Renal pelvis (tissue), 4 donors: Measurements from ENCODE around the gene TOGARAM1. TPM values are rescaled to one million over a fixed set of nuclear protein-coding genes. Genes with fewer than 3 reads are reported as not detected.
A peak's percentile ranks its signal among the peaks of the same experiment; 100 is the strongest.

Source experiments
- DNase-seq: peaks from one replicate; pipeline ENCODE4 v3.0.0-alpha.2; 2013
- polyA plus RNA-seq, 3 donors: library from polyadenylated mRNA; unstranded; fragments of 120-200 nt; gene quantifications; one replicate each; pipeline ENCODE4 v1.2.1, GENCODE V29; 2013; ENCODE audit not compliant: insufficient read length in 3 of 3

TOGARAM1 gene
- polyA plus RNA-seq, 3 donors, result 30.9 to 36.8 (median 34.8) TPM

DNA sequence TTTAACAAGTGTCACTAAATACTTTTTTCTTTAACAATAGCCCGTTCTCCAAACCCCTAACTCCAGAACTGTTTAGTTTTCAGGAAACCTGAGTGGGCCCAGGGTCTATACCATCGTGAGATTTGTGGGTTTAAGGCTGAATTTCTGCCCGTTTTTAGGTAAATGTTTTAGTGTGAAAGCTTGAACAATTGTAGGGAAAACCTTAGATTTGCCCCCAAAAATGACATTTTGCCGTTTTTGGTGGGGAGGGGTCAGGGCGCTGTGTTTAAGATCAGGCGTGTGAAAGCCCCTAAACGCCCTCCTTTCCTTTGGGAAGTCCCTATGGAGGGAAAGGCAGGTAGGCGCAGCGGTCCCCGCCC is 121.6 kb downstream of the TOGARAM1 start:
- DNase-seq, result no peak

DNA sequence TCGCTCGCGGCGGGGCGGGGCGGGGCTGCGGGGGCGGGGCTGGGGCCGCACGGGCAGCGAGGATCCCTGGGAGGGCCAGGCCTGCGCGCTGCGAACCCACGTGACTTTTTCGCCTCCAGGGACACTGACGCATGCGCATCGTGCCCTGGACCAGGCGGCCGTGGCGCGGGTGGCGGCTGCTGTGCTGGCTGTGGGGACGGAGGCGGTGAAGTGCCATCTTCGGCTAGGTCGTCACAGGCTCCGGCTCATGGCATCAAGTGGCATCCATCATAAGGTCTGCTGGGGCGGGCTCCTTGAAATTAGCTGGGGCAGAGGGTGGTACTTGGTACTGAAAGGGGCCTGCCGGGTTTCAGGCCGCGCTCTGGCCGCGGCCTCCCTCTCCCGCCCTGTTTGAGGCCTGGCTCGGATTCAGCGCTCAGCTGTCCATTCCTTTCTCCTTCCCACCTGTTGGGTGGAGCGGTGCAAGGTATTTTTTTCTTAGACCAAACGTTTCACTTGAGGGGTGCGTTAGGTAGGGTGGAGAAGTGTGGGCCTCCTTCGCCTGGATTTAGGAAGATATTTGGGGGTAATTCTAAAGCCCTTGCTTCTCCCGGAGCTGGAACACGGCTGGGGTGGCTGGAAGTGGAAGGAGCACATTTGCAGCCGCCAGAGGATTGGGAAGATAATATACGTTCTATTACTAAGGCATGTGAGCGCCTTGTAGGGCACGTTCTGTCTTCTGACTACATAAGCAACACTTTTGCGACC is 122.2 kb downstream of the TOGARAM1 start, which contains the start of gene PRPF39:
Gene PRPF39 (plus strand): TSS at position 141 of the 747 bp plus-strand sequence. CDS start 11,124 bp downstream, outside the sequence.
- DNase-seq, result peak; percentile 95

DNA sequence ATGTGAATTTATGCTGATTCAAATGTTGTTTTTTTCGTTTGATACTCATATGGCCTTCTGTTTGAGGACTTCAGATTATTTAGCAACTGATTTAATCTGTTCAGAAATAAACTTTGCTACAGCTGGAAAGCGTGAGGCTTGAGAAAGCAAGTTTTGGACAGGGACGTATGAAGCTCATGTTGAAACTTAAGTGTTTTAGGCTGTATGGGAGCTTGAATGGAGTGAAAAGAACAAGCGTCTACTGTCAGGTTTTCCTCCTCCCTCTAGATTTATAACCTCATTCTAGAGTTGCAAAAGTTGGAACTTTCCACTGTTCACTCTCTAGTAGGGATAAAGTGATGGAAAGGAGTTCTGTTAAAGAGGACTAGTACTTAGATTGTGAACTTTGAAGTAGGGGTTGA is 123.0 kb downstream of the TOGARAM1 start:
- DNase-seq, result peak; percentile 27

DNA sequence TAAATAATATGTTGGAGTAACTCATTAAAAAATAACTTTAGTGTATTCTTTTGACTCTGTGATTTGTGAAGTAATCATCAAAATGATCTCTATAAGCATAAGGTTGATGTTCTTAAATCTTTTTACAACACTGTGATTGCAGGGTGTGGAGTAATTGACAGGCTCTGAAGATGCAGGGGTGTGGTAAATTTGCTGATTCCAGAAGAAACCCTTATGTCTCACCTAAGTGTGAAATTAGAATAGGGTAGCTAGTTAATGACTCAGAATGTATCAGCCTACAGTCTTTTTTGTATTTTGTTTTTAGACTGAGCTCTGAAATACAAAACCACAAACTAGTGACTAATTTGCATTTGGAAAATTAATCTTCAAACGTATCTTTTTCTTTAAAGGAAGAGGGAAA is 127.8 kb downstream of the TOGARAM1 start:
- no peak for DNase-seq

DNA sequence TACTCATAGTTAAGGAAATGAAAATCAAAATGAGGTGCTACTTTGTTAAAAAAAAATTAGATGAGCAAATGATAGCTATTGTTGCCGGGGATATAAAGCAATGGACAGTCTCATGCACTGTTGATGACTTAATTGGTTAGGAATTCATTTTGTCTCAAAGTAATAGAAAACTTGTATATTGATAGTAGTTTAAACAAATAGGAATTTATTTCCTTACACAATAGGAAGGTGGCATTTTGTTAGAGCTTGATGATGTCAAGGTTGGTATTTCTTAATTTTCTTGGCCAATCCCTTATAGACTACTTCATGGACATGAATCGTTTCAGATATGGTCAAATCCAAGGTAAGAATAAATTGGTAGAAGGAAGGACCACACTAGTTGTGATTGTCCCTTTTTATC is 129.7 kb downstream of the TOGARAM1 start:
- no peak for DNase-seq

DNA sequence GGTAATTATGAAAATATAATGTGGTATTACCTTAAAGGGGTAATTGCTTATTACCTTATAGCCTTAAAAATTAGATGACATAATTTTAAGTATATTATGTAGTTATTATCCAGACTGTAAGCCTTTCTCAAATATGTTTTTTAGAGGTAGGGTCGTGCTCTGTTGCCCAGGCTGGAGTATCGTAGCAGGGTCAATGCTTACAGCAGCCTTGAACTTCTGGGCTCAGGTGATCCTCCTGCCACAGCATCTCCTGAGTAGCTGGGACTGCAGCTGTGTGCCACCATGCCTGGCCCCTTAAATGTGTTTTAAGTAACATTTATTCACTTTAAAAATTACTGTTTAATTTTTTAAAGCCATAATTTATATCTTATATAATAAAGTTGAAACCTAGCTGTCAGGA is 132.3 kb downstream of the TOGARAM1 start:
- DNase-seq, result no peak

DNA sequence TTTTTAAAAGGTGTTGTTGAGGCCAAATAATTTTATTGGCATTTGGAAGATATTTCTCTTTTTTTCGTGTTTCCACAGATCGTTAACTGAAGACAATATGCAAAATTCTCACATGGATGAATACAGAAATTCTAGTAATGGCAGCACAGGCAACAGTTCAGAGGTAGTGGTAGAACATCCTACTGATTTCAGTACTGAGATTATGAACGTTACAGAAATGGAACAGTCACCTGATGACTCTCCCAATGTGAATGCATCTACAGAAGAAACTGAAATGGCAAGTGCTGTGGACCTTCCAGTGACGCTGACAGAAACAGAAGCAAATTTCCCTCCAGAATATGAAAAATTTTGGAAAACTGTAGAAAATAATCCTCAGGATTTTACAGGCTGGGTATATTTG is 133.2 kb downstream of the TOGARAM1 start:
- no peak for DNase-seq

DNA sequence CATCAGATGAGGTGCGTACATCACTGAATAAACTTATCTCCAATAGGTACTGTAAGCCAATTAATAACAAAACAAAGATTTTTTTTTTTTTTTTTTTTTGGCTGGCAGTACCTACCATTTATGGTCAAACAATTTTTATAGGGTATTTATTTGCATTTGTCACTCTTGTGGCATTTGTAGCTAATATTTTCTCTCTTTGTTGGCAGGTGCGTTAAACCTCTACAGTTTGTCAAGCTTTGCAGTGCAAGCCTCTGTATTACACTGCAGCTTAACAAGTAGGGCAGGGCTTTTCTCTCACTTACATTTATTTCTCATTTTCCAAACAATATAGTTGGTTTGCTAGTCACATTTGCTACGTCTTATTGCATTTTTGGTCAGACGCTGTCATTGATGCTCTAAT is 134.2 kb downstream of the TOGARAM1 start:
- DNase-seq, result no peak

DNA sequence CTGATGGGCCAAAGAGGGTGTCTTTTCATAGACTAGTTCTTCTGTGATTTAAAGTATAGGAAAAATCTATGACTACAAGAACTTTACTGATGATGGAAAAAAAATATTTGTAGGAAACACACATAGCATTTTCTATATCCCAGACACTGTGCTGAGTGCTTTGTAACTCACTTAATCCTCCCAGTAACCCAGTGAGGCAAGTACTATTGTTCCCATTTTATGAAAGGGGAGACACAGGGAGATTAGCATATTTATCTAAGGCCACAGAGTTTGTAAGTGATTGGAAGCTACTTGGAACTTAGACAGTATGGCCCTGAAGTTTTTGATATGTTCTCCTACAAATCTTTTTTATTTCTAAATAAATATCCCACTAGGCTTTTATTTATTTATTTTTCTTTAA is 141.8 kb downstream of the TOGARAM1 start:
- DNase-seq, result no peak

DNA sequence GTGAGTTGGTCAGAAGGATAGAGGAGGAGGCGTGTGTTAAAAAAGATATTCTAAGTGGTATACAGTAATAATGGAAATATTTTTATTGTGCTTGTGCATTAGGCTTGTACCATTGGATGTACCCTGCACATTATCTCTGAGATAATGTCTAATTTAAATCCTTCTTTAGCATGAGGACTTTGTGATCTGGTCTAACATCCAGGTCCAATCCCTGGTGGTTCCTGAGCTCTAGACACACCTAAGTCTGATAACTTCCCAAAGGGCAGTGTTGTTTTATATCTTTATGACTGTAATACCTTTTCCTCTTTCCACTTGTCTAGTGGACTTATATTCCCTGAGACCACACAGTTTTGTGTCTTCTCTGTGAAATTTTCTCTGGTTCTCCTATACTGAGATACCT is 142.6 kb downstream of the TOGARAM1 start:
- no peak for DNase-seq

DNA sequence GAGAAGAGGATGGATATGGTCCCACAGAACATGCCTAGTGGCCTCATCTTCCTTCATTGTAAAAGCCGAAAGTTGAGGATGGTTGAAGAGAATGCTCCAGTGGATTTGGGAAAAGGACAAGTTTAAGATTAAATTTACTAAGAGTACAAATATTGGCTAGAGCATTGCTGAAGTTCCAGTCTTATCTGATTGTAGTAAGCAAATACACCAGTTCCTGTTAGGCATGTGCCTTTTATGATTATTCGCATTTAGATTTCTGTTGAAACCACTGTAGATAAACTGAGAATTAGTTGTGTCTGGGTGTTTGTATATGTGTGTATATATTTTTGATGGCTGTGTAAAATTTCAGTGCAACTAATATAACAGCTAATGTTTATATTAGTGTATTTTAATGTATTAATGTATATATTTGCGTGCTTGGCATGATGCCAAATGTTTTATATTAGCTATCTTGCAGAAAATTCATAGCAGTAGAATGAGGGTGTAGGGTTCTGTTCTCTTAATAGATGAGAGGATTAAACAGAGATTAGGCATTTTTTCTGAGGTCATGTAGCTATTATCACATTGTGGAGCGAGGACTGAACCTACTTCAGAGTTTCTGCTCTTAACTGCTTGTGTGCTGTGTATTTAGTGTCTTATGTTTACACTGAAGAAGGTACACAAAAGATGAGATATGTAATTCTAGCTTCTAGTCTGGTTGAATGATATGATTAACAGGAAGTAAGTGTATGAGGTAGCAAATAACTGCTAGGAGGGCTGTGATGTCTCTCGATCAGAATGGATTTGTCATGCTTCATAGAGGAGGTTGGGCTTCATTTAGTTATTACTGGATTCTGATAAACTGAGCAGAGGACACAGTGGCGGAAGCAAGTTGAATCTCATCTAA is 151.1 kb downstream of the TOGARAM1 start:
- DNase-seq, result no peak

DNA sequence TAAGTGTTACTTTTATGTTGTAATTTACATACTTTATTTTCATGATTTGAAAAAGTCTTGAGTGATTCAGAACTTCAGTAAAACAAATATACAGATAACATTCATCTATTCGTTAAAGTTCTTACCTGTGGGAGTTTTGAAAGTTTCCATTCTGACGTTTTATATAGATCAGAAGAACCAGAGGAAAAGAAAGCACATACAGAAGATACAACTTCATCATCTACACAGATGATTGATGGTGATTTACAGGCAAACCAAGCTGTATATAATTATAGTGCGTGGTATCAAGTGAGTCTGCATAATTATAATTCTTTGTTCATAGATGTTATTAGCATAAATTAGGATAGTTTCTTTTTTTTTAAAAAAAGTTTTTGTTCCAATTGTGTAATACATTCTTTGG is 152.3 kb downstream of the TOGARAM1 start:
- DNase-seq, result no peak

DNA sequence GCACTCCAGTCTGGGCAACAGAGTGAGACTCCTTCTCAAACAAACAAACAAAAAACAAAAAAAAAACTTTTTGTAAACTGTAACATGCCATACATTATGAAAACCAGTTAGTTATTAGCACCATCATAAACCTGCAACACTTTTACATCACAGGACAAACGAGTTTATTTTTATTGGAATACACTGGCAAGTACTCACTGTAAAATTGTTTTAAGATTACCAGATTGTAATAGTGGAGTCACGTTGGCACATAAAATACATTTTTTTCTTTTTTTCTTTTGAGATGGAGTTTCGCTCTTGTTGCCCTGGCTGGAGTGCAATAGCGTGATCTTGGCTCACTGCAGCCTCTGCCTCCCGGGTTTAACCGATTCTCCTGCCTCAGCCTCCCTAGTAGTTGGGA is 156.6 kb downstream of the TOGARAM1 start:
- no peak for DNase-seq

DNA sequence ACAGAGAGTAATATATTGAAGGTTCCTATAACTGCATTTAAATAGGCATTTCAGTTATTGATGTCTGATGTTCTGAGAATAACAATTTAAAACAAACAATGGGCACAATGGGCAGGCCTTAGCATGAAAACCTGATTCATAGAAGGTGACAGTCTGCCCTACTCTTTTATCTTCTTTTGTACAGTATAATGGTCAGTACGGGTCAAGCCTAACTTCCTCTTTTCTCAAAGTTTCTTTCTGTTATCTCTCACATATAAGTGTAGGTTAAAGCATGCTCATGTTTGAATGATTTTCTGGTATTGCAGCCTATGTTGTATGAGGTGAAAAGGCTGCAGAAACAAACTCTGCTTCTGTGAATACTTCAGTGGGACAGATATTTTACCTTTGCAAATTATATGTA is 158.1 kb downstream of the TOGARAM1 start:
- no peak for DNase-seq

DNA sequence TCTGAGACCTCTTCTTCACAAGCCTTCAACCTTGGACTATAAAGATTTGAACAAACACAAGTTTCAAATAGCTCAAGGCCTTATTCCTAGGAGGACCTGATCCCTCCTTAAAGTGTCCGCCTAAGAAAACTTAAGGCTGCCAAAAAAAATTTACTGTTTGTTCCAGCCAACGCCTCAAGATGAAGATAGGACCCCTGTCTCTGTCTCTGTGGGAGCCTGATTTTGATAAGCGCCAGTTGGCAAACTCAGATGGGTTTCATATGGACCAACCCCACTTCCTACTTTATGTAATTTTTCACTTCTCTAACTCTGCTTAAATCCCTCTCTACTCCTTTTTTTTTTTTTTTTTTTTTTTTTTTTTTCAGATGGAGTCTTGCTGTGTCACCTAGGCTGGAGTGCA is 161.3 kb downstream of the TOGARAM1 start:
- no peak for DNase-seq

Other genes with a start within 250 kb of the TOGARAM1 start
- 10 to 100 TPM; 10.7 to 16.7 (median 14.9) TPM for gene KLHL28, start 243 bp upstream of the TOGARAM1 start, polyA plus RNA-seq
- gene PRPF39, start 121.9 kb downstream of the TOGARAM1 start, polyA plus RNA-seq, result 10 to 100 TPM; 55.9 to 75.5 (median 69.7) TPM
- 100 to 1,000 TPM; 115 to 119 (median 119) TPM for gene FKBP3, start 172.3 kb downstream of the TOGARAM1 start, polyA plus RNA-seq
- 10 to 100 TPM; 10.8 to 13.3 (median 13.3) TPM for gene FANCM, start 173.7 kb downstream of the TOGARAM1 start, polyA plus RNA-seq